Measurements from ENCODE around the gene VLDLR.
"Not testable (repeated sequence)": the region's sequence is repeated elsewhere in the genome, so short reads cannot be mapped to it uniquely, and the experiment has no call there.

Gene VLDLR

GRCh38 chr9:2700909-2701550, 79.4 kb downstream of the VLDLR start:
- DNase-seq (ENCODE audit: low read depth, low spot score) = no peak
- no peak overlapping the region for H3K27ac ChIP-seq

GRCh38 chr9:2704504-2704903, 82.9 kb downstream of the VLDLR start:
- no peak overlapping the region for H3K27ac ChIP-seq
- DNase-seq (ENCODE audit: low read depth, low spot score) = no peak

- not testable (repeated sequence) for DNase-seq (ENCODE audit: low read depth, low spot score); H3K27ac ChIP-seq
Measured at GRCh38 chr9:2707256-2707655, 85.7 kb downstream of the VLDLR start.

All from epithelial cell of prostate (primary cell).